GM12801 (cell line): ENCODE measurements around the gene EPHA2.

ENCODE experiments used
- CTCF ChIP-seq: IDR thresholded peaks from one replicate; pipeline ENCODE4 v1.5.1; 2011; ENCODE audit warnings: control low read depth; ENCODE audit not compliant: insufficient read length; ENCODE audit errors: extremely low read depth

Gene EPHA2

DNA sequence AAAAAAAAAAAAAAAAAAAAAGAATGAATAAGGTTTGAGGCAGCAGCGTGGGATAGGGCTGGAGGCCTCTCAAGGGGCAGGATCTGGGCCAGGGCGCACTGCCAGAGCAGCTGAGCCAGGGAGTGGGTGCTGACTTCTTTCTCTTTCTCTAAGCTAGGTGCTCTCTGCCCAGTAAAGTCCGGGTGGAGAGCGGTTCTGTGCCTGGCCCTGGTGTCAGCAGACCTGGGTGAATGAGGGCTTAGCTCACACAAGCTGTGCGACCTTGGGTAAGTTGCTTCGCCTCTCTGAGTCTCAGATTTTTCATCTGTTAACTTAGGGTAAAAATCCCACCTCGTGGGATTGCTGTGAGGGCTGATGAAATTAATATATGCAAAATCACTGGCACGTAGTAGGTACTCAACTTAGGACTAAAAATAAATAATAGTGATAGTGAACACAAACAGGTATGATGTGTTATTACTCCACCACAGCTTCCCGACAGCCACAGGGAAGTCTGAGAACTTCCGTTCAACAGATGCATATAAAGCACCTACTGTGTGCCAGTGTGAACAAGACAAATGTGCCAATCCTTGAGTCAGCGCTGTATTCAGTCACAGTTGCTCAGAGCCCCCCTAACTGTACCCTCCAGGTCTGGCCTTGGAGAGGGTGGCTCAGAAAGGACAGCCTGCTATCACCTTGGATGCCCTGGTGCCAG, 80.4 kb downstream of the EPHA2 start:
- TF ChIP-seq CTCF: no peak
